HCT116 (cell line): ENCODE data around the gene CDIP1. TPM values are rescaled to one million over a fixed set of nuclear protein-coding genes. Genes with fewer than 3 reads are reported as not detected.
A peak's percentile ranks its signal among the peaks of the same experiment; 100 is the strongest.

Experiments used
- ATAC-seq: fragments of 200-7000 bp; cut with Tn5 transposase; 2 replicates; pipeline ENCODE4 v1.9.1; 2020; ENCODE audit warnings: mild to moderate bottlenecking, moderate library complexity
- BruUV-seq: library from RNA; stranded (reverse); fragments of 400-500 nt; replicated peaks from 2 replicates; lab custom pipeline; 2021; lab: Mats Ljungman, UMichigan
- CTCF ChIA-PET: fragments of 300-600 bp; sonication (Branson Sonifier 250); formaldehyde crosslinking; loops from one replicate; lab custom pipeline; 2021; ENCODE audit warnings: antibody characterized with exemption; lab: Charles Lee
- POLR2A ChIA-PET: fragments of 300-600, 350-600 bp; sonication (Branson Sonifier 250); formaldehyde crosslinking; loops from one replicate; lab custom pipeline; 2021; ENCODE audit warnings: antibody characterized with exemption; lab: Charles Lee
- RAD21 ChIA-PET, 2 experiments: fragments of 300-600 bp; sonication (Branson Sonifier 250); formaldehyde crosslinking; loops; one replicate each; lab custom pipeline; 2023; ENCODE audit warnings: low total read pairs in 2 of 2; ENCODE audit not compliant: uncharacterized antibody in 2 of 2, unreplicated experiment in 2 of 2, low non-redundant PET in 1 of 2; lab: Charles Lee
- DNase-seq: peaks from one replicate; pipeline ENCODE4 v3.0.0-alpha.2; 2010; ENCODE audit warnings: low read depth, low spot score
- H2AFZ ChIP-seq: fragments of 200-600 bp; shearing (Covaris generic), sonication (generic); 2 replicates; pipeline ENCODE4 v1.6.1; 2017; ENCODE audit warnings: low read depth, mixed run types, mixed read lengths, antibody characterized with exemption, low read length; ENCODE audit not compliant: poor library complexity, severe bottlenecking
- H3K27ac ChIP-seq: 2 replicates; pipeline ENCODE4 v1.5.1; 2012; ENCODE audit warnings: low read depth, low read length
- H3K27me3 ChIP-seq: fragments of 200-600 bp; sonication (generic); 2 replicates; pipeline ENCODE4 v1.6.1; 2016; ENCODE audit warnings: mixed run types, low read length, mixed read lengths; ENCODE audit not compliant: insufficient read depth
- H3K36me3 ChIP-seq, 2 experiments: fragments of 200-500 bp in 1 of 2; fragments of 200-600 bp in 1 of 2; sonication (Bioruptor generic) in 1 of 2; sonication (generic) in 1 of 2; 2 replicates each; pipeline versions ENCODE4 v1.5.1 to v1.6.1; 2014 to 2016; ENCODE audit warnings: low read length in 2 of 2, inconsistent platforms in 1 of 2, mixed read lengths in 1 of 2, mixed run types in 1 of 2; ENCODE audit not compliant: insufficient read depth in 2 of 2, control insufficient read depth in 1 of 2
- H3K4me1 ChIP-seq, 2 experiments: fragments of 200-600 bp in 1 of 2; sonication (generic) in 1 of 2; 2 replicates each; pipeline versions ENCODE4 v1.5.1 to v1.6.1; 2012 to 2017; ENCODE audit warnings: low read length in 2 of 2, inconsistent platforms in 1 of 2, mild to moderate bottlenecking in 1 of 2, mixed read lengths in 1 of 2, mixed run types in 1 of 2, moderate library complexity in 1 of 2; ENCODE audit not compliant: insufficient read depth in 2 of 2, control insufficient read depth in 1 of 2
- H3K4me2 ChIP-seq: fragments of 200-600 bp; sonication (generic); 2 replicates; pipeline ENCODE4 v1.6.1; 2017; ENCODE audit warnings: mixed run types, low read length, mixed read lengths
- H3K4me3 ChIP-seq, 2 experiments: fragments of 200-600 bp in 1 of 2; sonication (generic) in 1 of 2; replicated peaks in 1 of 2; 2 replicates each; pipeline ENCODE4 v1.5.1; 2011 to 2016; ENCODE audit warnings: low read length in 2 of 2, control low read depth in 1 of 2, low read depth in 1 of 2, mild to moderate bottlenecking in 1 of 2, mixed read lengths in 1 of 2, mixed run types in 1 of 2
- H3K79me2 ChIP-seq: fragments of 200-600 bp; sonication (generic); 2 replicates; pipeline ENCODE4 v1.6.1; 2017; ENCODE audit warnings: mild to moderate bottlenecking, mixed run types, low read length, moderate library complexity, mixed read lengths; ENCODE audit not compliant: insufficient read depth
- H3K9ac ChIP-seq: fragments of 200-600 bp; sonication (generic); 2 replicates; pipeline ENCODE4 v1.6.1; 2016; ENCODE audit warnings: low read length, mixed read lengths
- H3K9me2 ChIP-seq: fragments of 200-600 bp; sonication (generic), shearing (Covaris generic); 2 replicates; pipeline ENCODE4 v1.6.1; 2017; ENCODE audit warnings: mixed run types, mild to moderate bottlenecking, moderate library complexity; ENCODE audit not compliant: insufficient read depth
- H3K9me3 ChIP-seq, 2 experiments: fragments of 200-500 bp in 1 of 2; fragments of 200-600 bp in 1 of 2; sonication (Bioruptor generic) in 1 of 2; sonication (generic) in 1 of 2; 2 replicates each; pipeline ENCODE4 v1.6.1; 2014 to 2017; ENCODE audit warnings: low read length in 2 of 2, mixed read lengths in 2 of 2, inconsistent platforms in 1 of 2, low read depth in 1 of 2, mild to moderate bottlenecking in 1 of 2, mixed run types in 1 of 2, moderate library complexity in 1 of 2; ENCODE audit not compliant: control insufficient read depth in 1 of 2, insufficient read depth in 1 of 2
- H4K20me1 ChIP-seq: fragments of 200-600 bp; sonication (generic), shearing (Covaris generic); 2 replicates; pipeline ENCODE4 v1.6.1; 2017; ENCODE audit warnings: mixed run types, mild to moderate bottlenecking, moderate library complexity; ENCODE audit not compliant: insufficient read depth
- ATF3 ChIP-seq: IDR thresholded peaks from 2 replicates; pipeline ENCODE4 v1.6.1; 2012
- CBX3 ChIP-seq: IDR thresholded peaks from 2 replicates; pipeline ENCODE4 v1.6.1; 2012; ENCODE audit warnings: low read depth
- CEBPB ChIP-seq: IDR thresholded peaks from 2 replicates; pipeline ENCODE4 v1.6.1; 2012; ENCODE audit warnings: low read depth
- CTCF ChIP-seq, 3 experiments: fragments of 200-600 bp in 1 of 3; sonication (generic) in 1 of 3; IDR thresholded peaks in 2 of 3; conservative IDR thresholded peaks in 1 of 3; 2 replicates each; pipeline ENCODE4 v1.5.1; 2012 to 2017; ENCODE audit warnings: low read depth in 2 of 3, low read length in 2 of 3, antibody characterized with exemption in 1 of 3, borderline replicate concordance in 1 of 3, control low read depth in 1 of 3, mild to moderate bottlenecking in 1 of 3, mixed read lengths in 1 of 3, mixed run types in 1 of 3, moderate library complexity in 1 of 3; ENCODE audit not compliant: insufficient read depth in 1 of 3
- EGR1 ChIP-seq: IDR thresholded peaks from 2 replicates; pipeline ENCODE4 v1.6.1; 2012; ENCODE audit warnings: low read depth
- ELF1 ChIP-seq: IDR thresholded peaks from 2 replicates; pipeline ENCODE4 v1.6.1; 2012; ENCODE audit warnings: low read depth, borderline replicate concordance
- EZH2 ChIP-seq: fragments of 200-600 bp; sonication (generic); IDR thresholded peaks from 2 replicates; pipeline ENCODE4 v1.6.1; 2017; ENCODE audit warnings: antibody characterized with exemption, mixed run types
- EZH2phosphoT487 ChIP-seq: fragments of 200-600 bp; IDR thresholded peaks from 2 replicates; pipeline ENCODE4 v1.6.1; 2018; ENCODE audit warnings: antibody characterized with exemption, borderline replicate concordance
- FOSL1 ChIP-seq: IDR thresholded peaks from 2 replicates; pipeline ENCODE4 v1.6.1; 2012; ENCODE audit warnings: low read depth
- JUND ChIP-seq: IDR thresholded peaks from 2 replicates; pipeline ENCODE4 v1.6.1; 2012
- MAX ChIP-seq: IDR thresholded peaks from 2 replicates; pipeline ENCODE4 v1.6.1; 2012
- POLR2A ChIP-seq: IDR thresholded peaks from 2 replicates; pipeline ENCODE4 v1.7.0; 2011; ENCODE audit warnings: borderline replicate concordance; ENCODE audit not compliant: insufficient read depth, insufficient read length; ENCODE audit errors: extremely low read depth
- POLR2AphosphoS5 ChIP-seq: IDR thresholded peaks from 2 replicates; pipeline ENCODE4 v1.6.1; 2011; ENCODE audit warnings: mild to moderate bottlenecking, low read depth, low read length, moderate library complexity
- RAD21 ChIP-seq: IDR thresholded peaks from 2 replicates; pipeline ENCODE4 v1.6.1; 2012; ENCODE audit warnings: low read depth, mild to moderate bottlenecking
- REST ChIP-seq: IDR thresholded peaks from 2 replicates; pipeline ENCODE4 v1.6.1; 2012; ENCODE audit warnings: low read depth
- SIN3A ChIP-seq: IDR thresholded peaks from 2 replicates; pipeline ENCODE4 v1.6.1; 2012; ENCODE audit warnings: low read depth
- SP1 ChIP-seq: IDR thresholded peaks from 2 replicates; pipeline ENCODE4 v1.6.1; 2012; ENCODE audit warnings: low read depth
- SRF ChIP-seq: IDR thresholded peaks from 2 replicates; pipeline ENCODE4 v1.6.1; 2012; ENCODE audit warnings: low read depth
- TCF7L2 ChIP-seq: IDR thresholded peaks from 2 replicates; pipeline ENCODE4 v1.7.0; 2011; ENCODE audit warnings: borderline replicate concordance, inconsistent platforms; ENCODE audit not compliant: insufficient read depth, insufficient read length; ENCODE audit errors: extremely low read depth
- YY1 ChIP-seq: IDR thresholded peaks from 2 replicates; pipeline ENCODE4 v1.6.1; 2011; ENCODE audit warnings: low read length, low read depth, moderate library complexity, mild to moderate bottlenecking; ENCODE audit not compliant: insufficient replicate concordance; ENCODE audit errors: extremely low read depth
- ZFX ChIP-seq: fragments of 450-650 bp; IDR thresholded peaks from 2 replicates; pipeline ENCODE4 v1.6.1; 2017
- ZNF274 ChIP-seq: fragments of 200-500 bp; sonication (Bioruptor generic); IDR thresholded peaks from 2 replicates; pipeline ENCODE4 v1.6.1; 2014; ENCODE audit warnings: mild to moderate bottlenecking, low read depth, low read length, inconsistent platforms
- intact Hi-C: fragments of 100-400 bp; cut with micrococcal nuclease; formaldehyde crosslinking; loops from 2 replicates; pipeline ENCODE4 v1.10.0; 2022
- total RNA-seq: library from RNA; stranded (reverse); gene quantifications from one replicate; pipeline ENCODE4 v1.2.1, GENCODE V29; 2021; ENCODE audit not compliant: unreplicated experiment

Gene CDIP1
- total RNA-seq, 1 experiment from 2014 or later = 7.2 TPM

- H3K79me2 ChIP-seq = peaks cover 88% of the 10 kb centered on the region
- H3K4me2 ChIP-seq = peak overlapping the region; percentile 56
- TF ChIP-seq CBX3 (no peak), EZH2 (no peak), ELF1 (no peak), TCF7L2 (no peak), ZNF274 (no peak), EZH2phosphoT487 (no peak), ATF3 (no peak), EGR1 (no peak), CEBPB (no peak), JUND (peak; percentile 63), POLR2A (no peak), POLR2AphosphoS5 (no peak), ZFX (no peak), SIN3A (peak; percentile 75; the same call in 1 of the 2 replicates), REST (no peak), MAX (peak; percentile 37; the same call in 1 of the 2 replicates), RAD21 (no peak), FOSL1 (peak; percentile 71), SP1 (peak; percentile 35), SRF (no peak), CTCF (IDR thresholded peaks at IDR 0.05 in 2 of 3, conservative IDR thresholded peaks at IDR 0.05 in 1 of 3; ENCODE audit: borderline replicate concordance in 1 of 3, insufficient read depth in 1 of 3, low read depth in 2 of 3, low read length in 2 of 3) (no peak), YY1 (no peak)
These were observed 38.3 kb downstream of the CDIP1 start for GRCh38 chr16:4500272-4500671.

More at GRCh38 chr16:4500272-4500671, 38.3 kb downstream of the CDIP1 start:
- Histone ChIP-seq H3K9me3 (no peaks in the 10 kb centered on the region), H3K4me3 (no peak overlapping the region), H3K27me3 (no peaks in the 10 kb centered on the region), H3K9ac (no peak overlapping the region), H3K9me2 (no peaks in the 10 kb centered on the region), H3K27ac (no peak overlapping the region), H3K4me1 (peaks cover 42 to 64% of the 10 kb centered on the region in 2 experiments), H4K20me1 (peaks cover 4% of the 10 kb centered on the region; the same call in 1 of the 2 replicates), H3K36me3 (peaks cover 0 to 6% of the 10 kb centered on the region in 2 experiments; a peak in 2 of 4 replicates), H2AFZ (no peak overlapping the region)
- ChIA-PET CTCF (interaction anchor here (1.4 kb wide), 1 partner anchor 86 kb away, joined by 3 read pairs; no protein-coding TSS in a partner anchor), RAD21 (no interaction called here), POLR2A (interaction anchor here (0.6 kb wide), 1 partner anchor 458 kb away, joined by 3 read pairs; no protein-coding TSS in a partner anchor)
- ATAC-seq = peak; percentile 68
- DNase-seq = peak; percentile 27
- no TSS peak for BruUV-seq
- intact Hi-C loops = no loop called here
